A549 (cell line): ENCODE data around the gene ITPR3. TPM values are rescaled to one million over a fixed set of nuclear protein-coding genes. Genes with fewer than 3 reads are reported as not detected.

Experiments
- ATAC-seq, 2 experiments: fragments of 200-7000 bp in 1 of 2; fragments of >200 bp in 1 of 2; cut with Nextera tagmentation in 1 of 2; cut with Tn5 transposase in 1 of 2; 3 replicates each; pipeline versions ENCODE4 v1.8.0 to v1.9.1; 2018 to 2020; ENCODE audit warnings: mild to moderate bottlenecking in 1 of 2, moderate library complexity in 1 of 2
- CTCF ChIA-PET: fragments of 300-600 bp; sonication (Branson Sonifier 250); formaldehyde crosslinking; extraction: SDS; loops from one replicate; lab custom pipeline; 2021; ENCODE audit warnings: antibody characterized with exemption, inconsistent platforms; lab: Yijun Ruan, JAX
- POLR2A ChIA-PET: fragments of 350-600 bp; formaldehyde crosslinking; extraction: SDS; loops from one replicate; lab custom pipeline; 2021; ENCODE audit warnings: antibody characterized with exemption, inconsistent platforms; lab: Yijun Ruan, JAX
- DNase-seq, 2 experiments: peaks; one replicate each; pipeline versions ENCODE4 v3.0.0 to v3.0.0-alpha.2; 2011 to 2016; ENCODE audit warnings: low read depth in 1 of 2, low spot score in 1 of 2
- FAIRE-seq: peaks from 2 replicates; lab custom pipeline; 2011; peaks lifted over from hg19 to GRCh38; lab: Jason Lieb, UNC
- H3K27ac ChIP-seq, 2 experiments: fragments of >200 bp; sonication (Bioruptor Twin); formaldehyde crosslinking; 3 replicates each; pipeline ENCODE4 v1.5.1; 2016 to 2017
- H3K4me1 ChIP-seq: fragments of >200 bp; sonication (Bioruptor Twin); formaldehyde crosslinking; 3 replicates; pipeline ENCODE4 v1.6.1; 2016
- H3K4me2 ChIP-seq: fragments of >200 bp; sonication (Bioruptor Twin); formaldehyde crosslinking; 3 replicates; pipeline ENCODE4 v1.6.1; 2016
- H3K4me3 ChIP-seq: fragments of >200 bp; sonication (Bioruptor Twin); formaldehyde crosslinking; 3 replicates; pipeline ENCODE4 v1.5.1; 2016
- H3K9me3 ChIP-seq: fragments of >200 bp; sonication (Bioruptor Twin); formaldehyde crosslinking; 3 replicates; pipeline ENCODE4 v1.6.1; 2016
- CHD2 ChIP-seq: fragments of 150-350 bp; IDR thresholded peaks from 2 replicates; pipeline ENCODE4 v1.6.1; 2014; ENCODE audit warnings: low read length; ENCODE audit not compliant: partially characterized antibody
- CTCF ChIP-seq: fragments of >200 bp; sonication (Bioruptor Twin); formaldehyde crosslinking; IDR thresholded peaks from 3 replicates; pipeline ENCODE4 v1.5.1; 2016
- EHF ChIP-seq: fragments of 250-450 bp; sonication (Bioruptor Pico); IDR thresholded peaks from 2 replicates; pipeline ENCODE4 v1.5.0; 2020; ENCODE audit warnings: mild to moderate bottlenecking
- ELK1 ChIP-seq: fragments of 150-350 bp; IDR thresholded peaks from 2 replicates; pipeline ENCODE4 v1.6.1; 2014; ENCODE audit warnings: low read depth, mild to moderate bottlenecking, low read length
- EP300 ChIP-seq, 2 experiments: fragments of >200 bp; sonication (Bioruptor Twin); formaldehyde crosslinking; IDR thresholded peaks; 2 replicates in 1 of 2; 3 replicates in 1 of 2; pipeline ENCODE4 v1.6.1; 2016 to 2017
- HDAC2 ChIP-seq: fragments of 200-600 bp; sonication (generic); IDR thresholded peaks from 2 replicates; pipeline ENCODE4 v1.6.1; 2016
- HOXA7 ChIP-seq: fragments of 250-450 bp; sonication (Bioruptor Pico); IDR thresholded peaks from 2 replicates; pipeline ENCODE4 v1.5.0; 2020; ENCODE audit warnings: mild to moderate bottlenecking, moderate library complexity
- HOXB13 ChIP-seq: fragments of 250-450 bp; sonication (Bioruptor Pico); IDR thresholded peaks from 2 replicates; pipeline ENCODE4 v1.5.0; 2020; ENCODE audit warnings: low read depth, mild to moderate bottlenecking, moderate library complexity
- KDM1A ChIP-seq: fragments of 200-600 bp; sonication (generic); IDR thresholded peaks from 2 replicates; pipeline ENCODE4 v1.6.1; 2016; ENCODE audit warnings: low read depth, mild to moderate bottlenecking
- MAX ChIP-seq: IDR thresholded peaks from 2 replicates; pipeline ENCODE4 v1.6.1; 2012
- NR3C1 ChIP-seq: fragments of >200 bp; sonication (Bioruptor Twin); formaldehyde crosslinking; IDR thresholded peaks from 3 replicates; pipeline ENCODE4 v1.6.1; 2017
- PBX3 ChIP-seq: IDR thresholded peaks from 2 replicates; pipeline ENCODE4 v1.6.1; 2012
- RFX5 ChIP-seq: fragments of 450-650 bp; IDR thresholded peaks from 2 replicates; pipeline ENCODE4 v1.7.1; 2014; ENCODE audit warnings: antibody characterized with exemption, mild to moderate bottlenecking, moderate library complexity
- TFCP2L1 ChIP-seq: fragments of 250-450 bp; sonication (Bioruptor Pico); IDR thresholded peaks from 2 replicates; pipeline ENCODE4 v1.5.0; 2021; ENCODE audit warnings: mild to moderate bottlenecking
- ZSCAN20 ChIP-seq: fragments of 250-450 bp; sonication (Bioruptor Pico); IDR thresholded peaks from 2 replicates; pipeline ENCODE4 v1.8.0; 2022; ENCODE audit warnings: mild to moderate bottlenecking, moderate library complexity
- WGBS: methylation state at CpG from one replicate; pipeline ENCODE4 v1.1.6; 2017; ENCODE audit errors: missing lambda C conversion rate; 5-methylcytosine and 5-hydroxymethylcytosine counted together
- polyA plus RNA-seq, 4 experiments: library from polyadenylated mRNA; depleted of rRNA in 3 of 4; stranded (reverse); fragments of >200 nt; fragmentation: RNase III in 1 of 4; extraction: RNeasy Plus Mini Kit Qiagen cat#74134 plus additional on column Dnase treatment in 1 of 4; gene quantifications; 2 replicates in 3 of 4; 3 replicates in 1 of 4; pipeline ENCODE4 v1.2.3, GENCODE V29; 2011 to 2017
- TF ChIP-seq, protein P1 (sequence below): fragments of 200-600 bp; sonication (generic); IDR thresholded peaks from 2 replicates; pipeline ENCODE4 v1.6.1; 2016; ENCODE audit warnings: antibody characterized with exemption, mild to moderate bottlenecking, moderate library complexity

Gene ITPR3
- polyA plus RNA-seq, 2 of the 4 experiments (the other 2 are of a cell fraction): 17.6 to 20.8 TPM

DNA sequence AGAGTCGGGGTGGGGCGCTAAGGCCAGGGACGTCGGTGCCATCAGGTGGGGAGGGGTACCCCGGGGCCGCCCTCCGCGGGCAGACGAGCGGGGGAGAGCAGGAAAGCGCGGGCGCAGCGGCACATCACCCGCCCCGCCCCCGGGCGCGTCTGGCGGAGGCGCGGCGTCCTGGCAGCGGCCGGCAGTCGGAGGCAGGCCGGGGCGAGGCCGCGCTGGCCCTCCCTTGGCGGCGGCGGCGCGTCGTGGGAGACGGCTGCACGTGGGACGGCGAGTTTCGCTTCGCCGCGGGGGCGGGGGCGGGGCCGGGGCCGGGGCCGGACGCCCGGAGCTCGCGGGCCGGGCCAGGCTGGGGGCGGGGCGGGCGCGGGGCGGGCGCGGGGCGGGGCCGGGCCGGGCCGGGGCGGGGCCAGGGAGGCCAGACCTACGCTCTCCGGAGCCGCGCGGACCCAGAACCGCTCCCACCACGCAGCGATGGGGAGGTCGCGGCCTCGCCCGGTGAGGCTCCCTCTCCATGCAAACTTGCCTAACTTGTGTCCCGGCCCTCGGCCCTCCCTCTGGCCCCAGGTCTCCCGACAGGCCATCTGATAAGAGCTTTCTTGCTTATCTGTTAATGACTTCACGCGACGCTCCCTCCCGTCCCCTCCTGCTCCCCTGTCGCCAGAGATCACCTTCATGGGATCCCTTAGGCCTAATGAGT lies 12.5 kb downstream of the ITPR3 start:
- peak overlapping the region; percentile 54 to 92 for H3K27ac ChIP-seq
- DNase-seq (peak; percentile 33 to 35), FAIRE-seq (no peak)
- TF ChIP-seq HDAC2: no peak
- peak; percentile 35; the same call in 1 of the 2 replicates for TF ChIP-seq MAX
- TF ChIP-seq, all 56 proteins: peak for 1
- Histone ChIP-seq H3K4me1 (peaks cover 33% of the 10 kb centered on the region), H3K4me2 (peak overlapping the region; percentile 87), H3K9me3 (no peaks in the 10 kb centered on the region), H3K4me3 (peak overlapping the region; percentile 46)
- ATAC-seq: peak; percentile 83 to 88
- CTCF ChIA-PET: interaction anchor here (1.3 to 3.3 kb wide), 6 partner anchors 11 to 67 kb away, joined by 3 to 13 read pairs (median 8); partner anchors contain the start of gene ITPR3
- POLR2A ChIA-PET: no interaction called here
- 6% methylated on average over 21 of the region's 86 CpGs for WGBS

- FAIRE-seq (no peak), ATAC-seq (peak; percentile 11 to 67; a peak in 3 of 6 replicates), DNase-seq (peak in 1 of 2 experiments; percentile 18)
- 42% methylated on average over 14 of the region's 15 CpGs for WGBS
- POLR2A ChIA-PET: no interaction called here
- CTCF ChIA-PET: interaction anchor here (0.8 to 3.3 kb wide), 6 partner anchors 12 to 66 kb away, joined by 3 to 13 read pairs (median 4); no protein-coding TSS in a partner anchor
- Histone ChIP-seq H3K4me3 (peak overlapping the region; percentile 46), H3K4me1 (peaks cover 36% of the 10 kb centered on the region), H3K9me3 (no peaks in the 10 kb centered on the region), H3K4me2 (peak overlapping the region; percentile 87), H3K27ac (peak overlapping the region in 1 of 2 experiments; percentile 92; a peak in 2 of 6 replicates)
- TF ChIP-seq ZSCAN20 (CRISPR knock-in tag): no peak
- TF ChIP-seq HOXB13 (CRISPR knock-in tag): no peak
- no peak for TF ChIP-seq HDAC2
- TF ChIP-seq PBX3: no peak
- TF ChIP-seq EP300 (IDR thresholded peaks at IDR 0.05): no peak
- TF ChIP-seq HOXA7 (CRISPR knock-in tag): no peak
- no peak for TF ChIP-seq MAX
- TF ChIP-seq ELK1: no peak
- TF ChIP-seq CHD2: no peak
- no peak for TF ChIP-seq CTCF
- TF ChIP-seq TFCP2L1 (CRISPR knock-in tag): no peak
- TF ChIP-seq KDM1A: no peak
- no peak for TF ChIP-seq NR3C1
- TF ChIP-seq, protein P1, sequence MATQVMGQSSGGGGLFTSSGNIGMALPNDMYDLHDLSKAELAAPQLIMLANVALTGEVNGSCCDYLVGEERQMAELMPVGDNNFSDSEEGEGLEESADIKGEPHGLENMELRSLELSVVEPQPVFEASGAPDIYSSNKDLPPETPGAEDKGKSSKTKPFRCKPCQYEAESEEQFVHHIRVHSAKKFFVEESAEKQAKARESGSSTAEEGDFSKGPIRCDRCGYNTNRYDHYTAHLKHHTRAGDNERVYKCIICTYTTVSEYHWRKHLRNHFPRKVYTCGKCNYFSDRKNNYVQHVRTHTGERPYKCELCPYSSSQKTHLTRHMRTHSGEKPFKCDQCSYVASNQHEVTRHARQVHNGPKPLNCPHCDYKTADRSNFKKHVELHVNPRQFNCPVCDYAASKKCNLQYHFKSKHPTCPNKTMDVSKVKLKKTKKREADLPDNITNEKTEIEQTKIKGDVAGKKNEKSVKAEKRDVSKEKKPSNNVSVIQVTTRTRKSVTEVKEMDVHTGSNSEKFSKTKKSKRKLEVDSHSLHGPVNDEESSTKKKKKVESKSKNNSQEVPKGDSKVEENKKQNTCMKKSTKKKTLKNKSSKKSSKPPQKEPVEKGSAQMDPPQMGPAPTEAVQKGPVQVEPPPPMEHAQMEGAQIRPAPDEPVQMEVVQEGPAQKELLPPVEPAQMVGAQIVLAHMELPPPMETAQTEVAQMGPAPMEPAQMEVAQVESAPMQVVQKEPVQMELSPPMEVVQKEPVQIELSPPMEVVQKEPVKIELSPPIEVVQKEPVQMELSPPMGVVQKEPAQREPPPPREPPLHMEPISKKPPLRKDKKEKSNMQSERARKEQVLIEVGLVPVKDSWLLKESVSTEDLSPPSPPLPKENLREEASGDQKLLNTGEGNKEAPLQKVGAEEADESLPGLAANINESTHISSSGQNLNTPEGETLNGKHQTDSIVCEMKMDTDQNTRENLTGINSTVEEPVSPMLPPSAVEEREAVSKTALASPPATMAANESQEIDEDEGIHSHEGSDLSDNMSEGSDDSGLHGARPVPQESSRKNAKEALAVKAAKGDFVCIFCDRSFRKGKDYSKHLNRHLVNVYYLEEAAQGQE: no peak
- no peak for TF ChIP-seq EHF (CRISPR knock-in tag)
- TF ChIP-seq RFX5: no peak
Observed at GRCh38 chr6:33634161-33634727, 13.1 kb downstream of the ITPR3 start.
